ENCODE results near the gene EGFR. TPM values are rescaled to one million over a fixed set of nuclear protein-coding genes. Genes with fewer than 3 reads are reported as not detected.

The EGFR gene
- total RNA-seq, 2 donors from 2014 or later = 78.3 to 112 TPM

DNA sequence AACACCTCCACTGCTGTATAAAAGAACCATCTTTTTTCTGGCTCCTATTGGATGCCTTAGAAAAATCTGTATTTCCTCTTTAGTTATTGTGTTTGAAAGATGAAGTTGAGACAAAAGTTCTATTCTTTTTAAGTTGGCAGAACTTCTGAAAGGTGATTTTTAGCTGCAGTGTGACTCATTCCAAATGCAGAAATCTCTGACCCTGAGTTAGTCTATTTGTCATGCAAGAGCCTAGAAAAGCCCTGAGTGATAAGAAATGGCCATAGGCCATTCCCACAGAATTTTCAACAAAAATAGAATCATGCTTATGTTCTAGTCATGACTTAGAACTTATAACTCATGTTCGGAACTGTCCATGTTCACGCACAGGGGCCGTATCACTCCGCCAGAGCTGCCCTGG lies 89.1 kb downstream of the EGFR start:
- intact Hi-C loops (cut with DNase I) = no loop called here
- no peak overlapping the region for H3K27ac ChIP-seq
- no peaks in the 10 kb centered on the region for H3K36me3 ChIP-seq
- no peaks in the 10 kb centered on the region for H3K27me3 ChIP-seq (replicated peaks; ENCODE audit: insufficient read depth)
- no peaks in the 10 kb centered on the region for H3K9me3 ChIP-seq
- TF ChIP-seq, protein P1, sequence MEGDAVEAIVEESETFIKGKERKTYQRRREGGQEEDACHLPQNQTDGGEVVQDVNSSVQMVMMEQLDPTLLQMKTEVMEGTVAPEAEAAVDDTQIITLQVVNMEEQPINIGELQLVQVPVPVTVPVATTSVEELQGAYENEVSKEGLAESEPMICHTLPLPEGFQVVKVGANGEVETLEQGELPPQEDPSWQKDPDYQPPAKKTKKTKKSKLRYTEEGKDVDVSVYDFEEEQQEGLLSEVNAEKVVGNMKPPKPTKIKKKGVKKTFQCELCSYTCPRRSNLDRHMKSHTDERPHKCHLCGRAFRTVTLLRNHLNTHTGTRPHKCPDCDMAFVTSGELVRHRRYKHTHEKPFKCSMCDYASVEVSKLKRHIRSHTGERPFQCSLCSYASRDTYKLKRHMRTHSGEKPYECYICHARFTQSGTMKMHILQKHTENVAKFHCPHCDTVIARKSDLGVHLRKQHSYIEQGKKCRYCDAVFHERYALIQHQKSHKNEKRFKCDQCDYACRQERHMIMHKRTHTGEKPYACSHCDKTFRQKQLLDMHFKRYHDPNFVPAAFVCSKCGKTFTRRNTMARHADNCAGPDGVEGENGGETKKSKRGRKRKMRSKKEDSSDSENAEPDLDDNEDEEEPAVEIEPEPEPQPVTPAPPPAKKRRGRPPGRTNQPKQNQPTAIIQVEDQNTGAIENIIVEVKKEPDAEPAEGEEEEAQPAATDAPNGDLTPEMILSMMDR (IDR thresholded peaks at IDR 0.05) = no peak
- TF ChIP-seq POLR2A (IDR thresholded peaks at IDR 0.05) (no peak), POLR2AphosphoS5 (IDR thresholded peaks at IDR 0.05) (no peak)
- H3K4me3 ChIP-seq = no peak overlapping the region
- H3K4me1 ChIP-seq (replicated peaks) = peaks cover 6% of the 10 kb centered on the region
- 82% methylated on average over 4 of the region's 4 CpGs for WGBS
- DNase-seq (ENCODE audit: low spot score) = no peak

GRCh38 chr7:55108401-55108800 lies 89.6 kb downstream of the EGFR start:
- DNase-seq (ENCODE audit: low spot score) = no peak
- intact Hi-C loops (cut with DNase I) = no loop called here
- no peaks in the 10 kb centered on the region for H3K9me3 ChIP-seq
- TF ChIP-seq, protein P1 (IDR thresholded peaks at IDR 0.05) = no peak
- TF ChIP-seq POLR2AphosphoS5 (IDR thresholded peaks at IDR 0.05) = no peak
- TF ChIP-seq POLR2A (IDR thresholded peaks at IDR 0.05) = no peak
- no peaks in the 10 kb centered on the region for H3K27me3 ChIP-seq (replicated peaks; ENCODE audit: insufficient read depth)
- H3K36me3 ChIP-seq = no peaks in the 10 kb centered on the region
- WGBS = 75% methylated on average over 5 of the region's 5 CpGs
- no peak overlapping the region for H3K27ac ChIP-seq
- H3K4me1 ChIP-seq (replicated peaks) = peaks cover 6% of the 10 kb centered on the region
- H3K4me3 ChIP-seq = no peak overlapping the region

GRCh38 chr7:55108818-55109217 lies 90.0 kb downstream of the EGFR start:
- no peak overlapping the region for H3K4me3 ChIP-seq
- H3K36me3 ChIP-seq = no peaks in the 10 kb centered on the region
- no peaks in the 10 kb centered on the region for H3K27me3 ChIP-seq (replicated peaks; ENCODE audit: insufficient read depth)
- WGBS = 57% methylated on average over 3 of the region's 3 CpGs
- H3K9me3 ChIP-seq = no peaks in the 10 kb centered on the region
- intact Hi-C loops (cut with DNase I) = no loop called here
- no peak for DNase-seq (ENCODE audit: low spot score)
- TF ChIP-seq POLR2AphosphoS5 (IDR thresholded peaks at IDR 0.05) = no peak
- TF ChIP-seq, protein P1 (IDR thresholded peaks at IDR 0.05) = no peak
- TF ChIP-seq POLR2A (IDR thresholded peaks at IDR 0.05) = no peak
- peaks cover 6% of the 10 kb centered on the region for H3K4me1 ChIP-seq (replicated peaks)
- no peak overlapping the region for H3K27ac ChIP-seq

DNA sequence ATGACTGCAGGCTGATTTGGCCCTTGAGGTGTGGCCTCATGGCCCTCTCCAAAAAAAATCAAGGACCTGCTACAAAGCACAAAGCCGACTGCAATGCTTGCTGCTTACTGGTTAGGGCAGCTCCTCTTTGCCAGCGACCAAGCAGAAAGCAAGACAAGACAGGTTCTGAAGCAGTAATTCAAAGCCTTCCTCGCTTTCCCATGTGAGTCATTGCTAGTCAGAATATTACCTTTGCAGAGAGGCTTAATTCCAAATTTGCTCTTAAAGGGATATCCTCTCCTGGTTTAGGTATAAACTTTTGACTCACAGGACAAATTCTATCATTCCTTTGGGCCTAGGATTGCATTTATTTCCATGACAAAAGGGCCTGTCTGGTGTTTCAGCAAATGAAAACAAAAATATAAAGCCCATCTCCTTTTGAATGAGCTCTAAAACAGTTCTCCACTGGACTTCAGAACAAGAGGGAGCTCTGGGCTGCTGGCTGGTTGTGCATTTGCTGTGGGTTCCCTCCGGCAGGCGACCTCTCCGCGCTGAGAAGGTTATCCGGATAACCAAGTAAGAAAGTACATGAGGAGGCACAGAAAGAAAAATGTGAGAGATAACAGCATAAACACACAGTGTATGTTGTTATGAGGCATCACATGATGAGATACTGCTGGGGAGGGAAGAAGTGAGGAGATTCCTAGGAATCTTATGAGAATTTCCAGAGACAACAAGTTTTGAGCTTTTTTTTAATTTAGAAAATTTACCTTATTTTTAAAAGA lies 90.8 kb downstream of the EGFR start:
- DNase-seq (ENCODE audit: low spot score) = peak; percentile 82
- TF ChIP-seq, protein P1 (IDR thresholded peaks at IDR 0.05) = no peak
- TF ChIP-seq POLR2A (IDR thresholded peaks at IDR 0.05) (no peak), POLR2AphosphoS5 (IDR thresholded peaks at IDR 0.05) (peak; percentile 74)
- WGBS = 27% methylated on average over 8 of the region's 8 CpGs
- Histone ChIP-seq H3K4me1 (replicated peaks) (peaks cover 6% of the 10 kb centered on the region), H3K9me3 (no peaks in the 10 kb centered on the region), H3K27me3 (replicated peaks; ENCODE audit: insufficient read depth) (no peaks in the 10 kb centered on the region), H3K27ac (peak overlapping the region; percentile 53 to 61), H3K36me3 (no peaks in the 10 kb centered on the region), H3K4me3 (no peak overlapping the region)
- intact Hi-C loops (cut with DNase I) = loop anchor here (10.0 kb wide), 1 partner anchor 65 kb away; no protein-coding TSS in a partner anchor

Data from prostate gland (tissue), 2 donors.